AG04449 (cell line): Measurements from ENCODE around the gene PRR5.

ENCODE experiments used
- CTCF ChIA-PET: fragments of 350-600 bp; formaldehyde crosslinking; extraction: SDS; loops from one replicate; lab custom pipeline; 2021; ENCODE audit warnings: antibody characterized with exemption; lab: Yijun Ruan, JAX
- POLR2A ChIA-PET: fragments of 400-600, 350-600 bp; formaldehyde crosslinking; extraction: SDS; loops from one replicate; lab custom pipeline; 2020; ENCODE audit warnings: antibody characterized with exemption, inconsistent platforms; lab: Yijun Ruan, JAX
- DNase-seq: peaks from one replicate; pipeline ENCODE4 v3.0.0-alpha.2; 2010; ENCODE audit warnings: low read depth, low spot score
- H3K4me3 ChIP-seq: 2 replicates; pipeline ENCODE4 v1.5.1; 2011; ENCODE audit warnings: low read depth, mild to moderate bottlenecking, control low read depth, low read length
- CTCF ChIP-seq: IDR thresholded peaks from one replicate; pipeline ENCODE4 v1.5.1; 2011; ENCODE audit warnings: mild to moderate bottlenecking, moderate library complexity, low read length, control low read depth, inconsistent platforms; ENCODE audit not compliant: insufficient read depth; ENCODE audit errors: missing control alignments

Gene PRR5

GRCh38 chr22:44750481-44750880 lies 48.5 kb downstream of the PRR5 start:
- CTCF ChIA-PET = interaction anchor here (1.3 kb wide), 1 partner anchor 14 kb away, joined by 4 read pairs; no protein-coding TSS in a partner anchor
- H3K4me3 ChIP-seq = no peak overlapping the region
- POLR2A ChIA-PET = no interaction called here
- DNase-seq = no peak
- no peak for TF ChIP-seq CTCF

GRCh38 chr22:44752285-44753188 lies 50.5 kb downstream of the PRR5 start, which contains the start of gene ARHGAP8:
Gene ARHGAP8 (plus strand): TSS chr22:44752575. CDS start chr22:44786528, 33,953 bp downstream.
- no peak for DNase-seq
- no peak for TF ChIP-seq CTCF
- ChIA-PET CTCF (interaction anchor here (1.3 to 1.6 kb wide), 2 partner anchors 16 to 17 kb away, joined by 3 to 5 read pairs; no protein-coding TSS in a partner anchor), POLR2A (no interaction called here)
- H3K4me3 ChIP-seq = no peak within 1 kb of the TSS

GRCh38 chr22:44753189-44754042 lies 51.4 kb downstream of the PRR5 start:
- POLR2A ChIA-PET = no interaction called here
- no peak overlapping the region for H3K4me3 ChIP-seq
- CTCF ChIA-PET = interaction anchor here (0.9 to 1.6 kb wide), 3 partner anchors 17 to 69 kb away, joined by 3 to 7 read pairs (median 5); no protein-coding TSS in a partner anchor
- no peak for TF ChIP-seq CTCF
- peak; percentile 47 for DNase-seq

GRCh38 chr22:44754998-44755397 lies 53.0 kb downstream of the PRR5 start:
- no peak overlapping the region for H3K4me3 ChIP-seq
- ChIA-PET POLR2A (no interaction called here), CTCF (no interaction called here)
- TF ChIP-seq CTCF = no peak
- no peak for DNase-seq

GRCh38 chr22:44755417-44755816 lies 53.4 kb downstream of the PRR5 start:
- no peak for TF ChIP-seq CTCF
- ChIA-PET POLR2A (no interaction called here), CTCF (interaction anchor here (1.5 kb wide), 1 partner anchor 65 kb away, joined by 4 read pairs; no protein-coding TSS in a partner anchor)
- no peak for DNase-seq
- H3K4me3 ChIP-seq = no peak overlapping the region

GRCh38 chr22:44755956-44756361 lies 54.0 kb downstream of the PRR5 start:
- ChIA-PET POLR2A (no interaction called here), CTCF (interaction anchor here (1.5 kb wide), 1 partner anchor 64 kb away, joined by 4 read pairs; no protein-coding TSS in a partner anchor)
- no peak for DNase-seq
- no peak overlapping the region for H3K4me3 ChIP-seq
- TF ChIP-seq CTCF = no peak
